H7 (cell line): ENCODE results near the gene FDXACB1. TPM values are rescaled to one million over a fixed set of nuclear protein-coding genes. Genes with fewer than 3 reads are reported as not detected.
A peak's percentile ranks its signal among the peaks of the same experiment; 100 is the strongest.

ENCODE experiments used
- DNase-seq: peaks from one replicate; pipeline ENCODE4 v3.0.0; 2012
- H3K27me3 ChIP-seq: 2 replicates; pipeline ENCODE4 v1.6.0; 2011; ENCODE audit warnings: mild to moderate bottlenecking, low read length; ENCODE audit not compliant: control insufficient read depth, insufficient read depth
- H3K36me3 ChIP-seq: replicated peaks from 2 replicates; pipeline ENCODE4 v1.5.1; 2011; ENCODE audit warnings: low read length; ENCODE audit not compliant: control insufficient read depth, insufficient read depth
- H3K4me3 ChIP-seq: 2 replicates; pipeline ENCODE4 v1.5.1; 2011; ENCODE audit warnings: low read depth, mild to moderate bottlenecking, control low read depth, low read length, moderate library complexity; ENCODE audit not compliant: insufficient read depth
- total RNA-seq: library from RNA; depleted of rRNA; stranded (reverse); fragments of >200 nt; shearing (Covaris generic); gene quantifications from 2 replicates; pipeline ENCODE4 v1.2.3, GENCODE V29; 2014

The FDXACB1 gene
- total RNA-seq, 1 experiment from 2014 or later = 4.1 TPM

- Histone ChIP-seq H3K4me3 (peak overlapping the region; percentile 66), H3K27me3 (no peaks in the 10 kb centered on the region), H3K36me3 (no peaks in the 10 kb centered on the region)
- DNase-seq = no peak
Measured at GRCh38 chr11:111878385-111878848, 548 bp downstream of the FDXACB1 start.

DNA sequence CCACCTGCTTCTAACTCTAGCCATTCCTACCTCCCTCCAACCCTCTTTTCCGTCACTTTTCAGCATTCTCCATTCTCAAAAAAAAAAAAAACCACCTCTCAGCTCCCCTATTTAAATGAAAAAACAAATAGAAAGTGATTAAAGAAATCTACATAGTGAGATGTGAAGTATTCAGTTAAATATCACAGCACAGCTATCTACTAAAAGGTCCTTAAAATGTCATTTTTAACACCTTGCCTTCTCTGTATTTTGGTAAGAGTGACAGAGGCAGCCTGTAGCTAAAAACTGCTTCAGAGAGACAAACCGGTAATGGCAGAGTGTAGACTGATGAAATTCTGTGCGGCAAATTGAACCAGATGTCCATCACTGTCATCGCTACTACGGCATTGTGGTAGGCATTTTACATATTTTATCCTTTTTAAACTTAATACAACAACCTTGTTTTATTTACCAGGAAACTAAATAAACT is 7.2 kb downstream of the FDXACB1 start:
- H3K36me3 ChIP-seq = no peaks in the 10 kb centered on the region; the same call in 1 of the 2 replicates

DNA sequence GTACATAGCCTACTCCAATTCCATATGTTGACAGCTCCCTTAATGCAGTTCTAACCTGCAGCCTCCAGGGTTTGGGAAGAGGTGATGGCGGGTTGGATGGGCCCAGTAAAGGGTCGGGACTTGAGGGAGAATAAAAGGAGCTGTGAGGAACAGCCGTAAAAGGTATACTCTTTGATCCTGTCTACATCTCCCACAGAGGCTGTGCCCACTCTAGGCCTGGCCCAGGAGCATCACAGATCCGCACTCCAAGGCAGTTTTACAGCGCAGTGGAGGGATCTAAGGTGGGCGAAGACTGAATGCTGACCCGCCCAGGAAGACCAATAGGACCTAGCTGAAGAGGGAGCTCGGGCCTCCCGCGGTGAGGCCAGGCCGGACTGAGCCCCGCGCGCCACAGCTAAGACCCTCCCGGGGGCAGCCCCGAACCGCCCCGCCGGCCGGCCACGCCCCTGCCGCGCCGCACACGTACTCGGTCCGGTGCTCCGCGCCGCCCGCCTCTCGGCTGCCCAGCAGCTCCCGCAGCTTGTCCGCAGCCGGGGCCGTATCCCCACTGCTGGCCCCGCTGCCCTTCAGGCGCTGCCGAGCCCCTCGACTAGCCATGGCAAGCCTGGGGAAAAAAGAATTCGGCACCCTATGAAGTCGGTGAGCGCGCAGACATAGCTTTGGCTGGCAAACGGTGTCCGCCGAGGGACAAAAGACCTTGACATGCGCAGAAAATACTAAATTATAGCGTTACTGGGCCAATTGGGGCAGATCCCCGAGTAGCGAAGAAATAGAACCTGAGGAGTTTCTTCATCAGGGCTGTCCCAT is 7.9 kb downstream of the FDXACB1 start, which contains the start of gene ALG9:
ALG9 (minus strand) TSS at position 696 of the 807 bp plus-strand sequence; CDS start at position 597, 99 bp downstream.
- H3K4me3 ChIP-seq = peak within 1 kb of the TSS; percentile 74
- H3K36me3 ChIP-seq = peaks cover 3% of the 10 kb centered on the region
- DNase-seq = peak; percentile 95
- H3K27me3 ChIP-seq = no peaks in the 10 kb centered on the region

More for the DNA sequence above, 7.2 kb downstream of the FDXACB1 start:
- DNase-seq = peak; percentile 14
- H3K4me3 ChIP-seq = peak overlapping the region; percentile 74
- H3K27me3 ChIP-seq = no peaks in the 10 kb centered on the region

DNA sequence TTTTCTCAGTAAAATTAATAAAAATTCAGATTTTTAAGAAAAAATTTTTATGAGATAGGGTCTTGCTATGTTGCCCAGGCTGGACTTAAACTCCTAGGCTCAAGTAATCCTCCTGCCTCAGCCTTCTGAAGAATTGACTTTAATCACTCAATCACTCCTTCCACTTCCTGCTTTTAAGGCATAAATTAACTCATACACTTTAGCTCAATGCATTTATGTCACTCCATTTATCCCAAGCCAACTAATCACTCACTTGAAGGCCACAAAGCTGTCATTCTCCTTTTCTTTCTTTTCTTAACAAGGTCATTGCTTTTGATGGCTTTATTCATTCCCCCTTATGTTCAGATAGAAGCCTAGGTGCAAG is 8.5 kb downstream of the FDXACB1 start:
- peak overlapping the region; percentile 74 for H3K4me3 ChIP-seq
- DNase-seq = no peak
- H3K36me3 ChIP-seq = peaks cover 3% of the 10 kb centered on the region
- no peaks in the 10 kb centered on the region for H3K27me3 ChIP-seq

DNA sequence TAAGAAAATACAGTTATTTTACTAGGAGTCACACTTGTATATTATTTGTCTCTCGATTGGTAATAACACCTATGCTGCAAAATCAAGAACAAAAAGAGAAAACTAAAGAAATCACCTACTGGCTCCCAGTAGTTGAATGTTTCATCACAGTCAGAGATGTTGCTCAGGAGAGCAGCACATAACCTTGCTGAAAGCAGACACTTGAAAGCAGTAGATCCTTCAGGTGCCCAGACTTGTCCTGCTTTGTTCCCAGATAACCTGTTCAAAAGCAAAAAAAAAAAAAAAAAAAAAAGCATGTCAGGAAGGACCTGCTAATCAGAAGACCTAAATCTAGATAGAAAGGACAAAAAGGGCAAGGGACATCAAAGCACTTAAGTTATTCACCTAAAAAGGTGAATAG is 8.9 kb downstream of the FDXACB1 start:
- Histone ChIP-seq H3K27me3 (no peaks in the 10 kb centered on the region), H3K36me3 (peaks cover 3% of the 10 kb centered on the region), H3K4me3 (no peak overlapping the region)
- DNase-seq = no peak

DNA sequence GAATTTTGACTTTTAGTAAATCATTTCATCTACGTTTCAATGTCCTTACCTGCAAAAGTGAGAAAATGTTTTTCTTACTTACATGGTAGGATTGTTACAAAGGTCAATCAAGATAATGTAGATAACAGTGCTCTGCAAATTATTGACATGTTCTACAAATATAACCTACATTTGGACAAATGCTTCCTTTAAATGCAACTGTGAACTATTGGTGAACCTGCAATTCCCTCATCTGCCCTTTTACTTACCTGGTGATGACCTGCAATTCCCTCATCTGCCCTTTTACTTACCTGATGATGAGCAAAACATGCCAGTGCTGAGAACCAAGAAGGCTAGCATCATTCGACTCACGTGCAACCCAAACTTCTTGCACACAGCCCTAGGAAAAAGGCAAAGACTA is 18.7 kb downstream of the FDXACB1 start:
- DNase-seq = no peak
- Histone ChIP-seq H3K27me3 (no peaks in the 10 kb centered on the region), H3K36me3 (no peaks in the 10 kb centered on the region), H3K4me3 (no peak overlapping the region)

DNA sequence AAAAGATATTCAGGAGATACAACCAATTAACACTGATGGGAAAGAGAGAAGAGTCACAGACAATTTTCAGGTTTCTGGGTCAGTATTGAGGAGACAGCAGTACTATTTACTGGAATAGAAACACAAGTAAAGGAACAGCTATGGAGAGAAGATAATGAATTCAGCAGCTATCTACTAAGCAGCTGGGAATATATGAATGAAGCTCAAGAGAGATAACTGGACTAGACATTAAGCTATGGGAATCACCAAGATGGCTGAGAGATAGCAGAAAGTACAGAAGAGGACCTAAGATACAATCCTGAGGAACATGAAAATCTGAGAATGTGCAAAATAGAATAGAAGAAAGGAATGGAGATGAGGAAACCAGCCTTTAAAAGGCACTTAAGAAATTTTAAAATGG is 23.5 kb downstream of the FDXACB1 start:
- no peak for DNase-seq
- Histone ChIP-seq H3K27me3 (no peaks in the 10 kb centered on the region), H3K4me3 (no peak overlapping the region), H3K36me3 (no peaks in the 10 kb centered on the region; the same call in 1 of the 2 replicates)

DNA sequence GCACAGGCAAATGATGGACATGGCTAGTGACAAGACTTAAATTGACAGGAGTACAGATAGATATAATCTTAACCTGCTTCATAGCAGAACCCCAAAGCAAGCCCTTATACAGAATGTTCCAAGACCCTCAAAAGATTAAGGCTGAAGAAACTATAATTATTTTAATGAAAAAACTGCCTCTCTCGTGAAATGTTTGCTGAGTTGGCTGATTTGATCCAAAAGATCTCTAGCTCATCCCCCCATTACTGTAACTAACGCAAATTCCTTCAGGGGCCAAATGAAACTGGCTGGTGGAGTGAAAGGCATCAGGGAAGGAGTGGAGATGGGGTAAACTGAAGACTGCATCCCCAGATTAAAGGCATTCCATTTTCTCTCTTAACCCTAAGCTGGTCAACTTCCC is 26.9 kb downstream of the FDXACB1 start:
- Histone ChIP-seq H3K36me3 (no peaks in the 10 kb centered on the region; the same call in 1 of the 2 replicates), H3K4me3 (no peak overlapping the region), H3K27me3 (no peaks in the 10 kb centered on the region)
- no peak for DNase-seq

DNA sequence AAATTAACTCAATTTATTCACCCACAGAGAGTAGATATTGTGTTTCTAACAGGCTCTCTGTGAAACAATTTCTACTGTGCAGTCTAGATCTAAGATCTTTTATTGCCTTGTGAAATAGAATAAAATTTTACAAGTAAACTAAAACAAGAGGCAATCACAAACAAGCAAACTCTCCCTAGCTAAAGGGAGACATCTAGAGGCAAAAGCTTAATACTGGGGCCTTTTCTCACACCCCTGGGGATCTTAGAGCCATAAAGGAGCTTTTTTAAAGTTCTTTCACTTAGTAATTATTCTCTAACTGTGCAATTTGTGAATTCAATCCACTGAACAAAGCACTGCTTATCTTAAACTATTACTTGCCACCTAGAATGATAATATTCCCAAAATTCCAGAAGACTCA is 27.3 kb downstream of the FDXACB1 start:
- H3K36me3 ChIP-seq = no peaks in the 10 kb centered on the region; the same call in 1 of the 2 replicates
- H3K4me3 ChIP-seq = no peak overlapping the region
- no peak for DNase-seq
- H3K27me3 ChIP-seq = no peaks in the 10 kb centered on the region

DNA sequence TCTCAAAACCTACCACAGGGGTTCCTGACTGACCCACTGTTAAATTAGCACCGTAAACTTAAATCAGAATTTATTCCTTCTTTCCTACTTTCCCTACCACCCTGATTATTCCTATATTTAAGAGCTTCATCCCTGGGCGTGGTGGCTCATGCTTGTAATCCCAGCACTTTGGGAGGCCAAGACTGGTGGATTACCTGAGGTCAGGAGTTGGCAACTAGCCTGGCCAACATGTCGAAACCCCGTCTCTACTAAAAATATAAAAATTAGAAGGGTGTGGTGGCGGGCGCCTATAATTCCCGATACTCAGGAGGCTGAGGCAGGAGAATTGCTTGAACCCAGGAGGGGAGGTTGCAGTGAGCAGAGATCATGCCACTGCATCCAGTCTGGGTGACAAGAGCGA is 27.9 kb downstream of the FDXACB1 start:
- DNase-seq = no peak

DNA sequence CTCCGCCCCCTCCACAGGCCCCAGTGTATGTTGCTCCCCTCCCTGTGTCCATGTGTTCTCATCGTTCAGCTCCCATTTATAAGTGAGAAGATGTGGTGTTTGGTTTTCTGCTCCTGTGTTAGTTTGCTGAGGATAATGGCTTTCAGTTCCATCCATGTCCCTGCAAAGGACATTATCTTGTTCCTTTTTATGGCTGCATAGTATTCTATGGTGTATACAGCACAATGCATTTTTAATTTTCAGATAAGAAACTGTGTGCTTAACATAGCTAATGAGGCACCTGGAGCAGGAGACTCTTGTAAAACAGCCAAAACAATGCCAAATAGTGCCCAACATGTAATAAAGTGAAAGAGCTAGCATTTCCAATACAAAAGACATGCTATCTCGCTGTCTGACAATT is 29.3 kb downstream of the FDXACB1 start:
- Histone ChIP-seq H3K4me3 (no peak overlapping the region), H3K36me3 (no peaks in the 10 kb centered on the region; the same call in 1 of the 2 replicates), H3K27me3 (no peaks in the 10 kb centered on the region)
- no peak for DNase-seq

More for the DNA sequence above, 27.9 kb downstream of the FDXACB1 start:
- Histone ChIP-seq H3K27me3 (no peaks in the 10 kb centered on the region), H3K4me3 (no peak overlapping the region), H3K36me3 (no peaks in the 10 kb centered on the region; the same call in 1 of the 2 replicates)

DNA sequence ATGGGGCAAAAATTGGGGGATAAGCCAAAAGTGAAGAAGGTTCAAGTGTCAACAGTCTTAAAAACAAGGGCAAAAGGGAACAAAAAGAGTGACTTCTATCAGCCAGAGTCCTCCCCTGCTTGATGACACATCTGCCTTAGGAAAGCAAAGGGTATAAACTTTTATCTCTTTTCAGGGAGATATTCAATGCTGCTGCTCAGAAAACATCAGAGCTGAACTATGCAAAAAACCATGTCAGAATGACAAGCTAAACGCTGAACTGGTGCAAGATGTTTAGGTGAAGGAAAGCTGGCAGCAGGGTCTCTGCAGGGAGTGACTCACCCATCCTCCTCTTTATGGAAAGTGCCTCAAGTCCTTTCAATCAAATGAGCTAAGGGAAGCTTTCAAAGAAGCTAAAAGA is 32.3 kb downstream of the FDXACB1 start:
- H3K4me3 ChIP-seq = no peak overlapping the region
- H3K27me3 ChIP-seq = no peaks in the 10 kb centered on the region
- H3K36me3 ChIP-seq = no peaks in the 10 kb centered on the region
- no peak for DNase-seq

- H3K36me3 ChIP-seq = no peaks in the 10 kb centered on the region
- DNase-seq = no peak
- H3K4me3 ChIP-seq = no peak overlapping the region
- H3K27me3 ChIP-seq = no peaks in the 10 kb centered on the region
Measured at GRCh38 chr11:111846063-111846462, 32.9 kb downstream of the FDXACB1 start.

- no peak for DNase-seq
- Histone ChIP-seq H3K4me3 (no peak overlapping the region), H3K36me3 (no peaks in the 10 kb centered on the region), H3K27me3 (no peaks in the 10 kb centered on the region)
Measured at GRCh38 chr11:111845276-111846028, 33.5 kb downstream of the FDXACB1 start.

- Histone ChIP-seq H3K4me3 (no peak overlapping the region), H3K27me3 (no peaks in the 10 kb centered on the region)
Measured at GRCh38 chr11:111843661-111844060, 35.3 kb downstream of the FDXACB1 start.

More at GRCh38 chr11:111843661-111844060, 35.3 kb downstream of the FDXACB1 start:
- no peaks in the 10 kb centered on the region for H3K36me3 ChIP-seq
- no peak for DNase-seq
